Neural crest cell (in vitro differentiated cells): ENCODE data around the gene ATP2B3. TPM values are rescaled to one million over a fixed set of nuclear protein-coding genes. Genes with fewer than 3 reads are reported as not detected.

Source experiments
- DNase-seq: peaks from one replicate; pipeline ENCODE4 v3.0.0; 2021; ENCODE audit warnings: low read depth, mixed read lengths, low spot score
- H3K27ac Mint-ChIP-seq: one replicate; pipeline ENCODE4 v1.8.0; 2021; ENCODE audit warnings: mild to moderate bottlenecking, mixed read lengths; ENCODE audit not compliant: unreplicated experiment
- H3K27me3 Mint-ChIP-seq: 2 replicates; pipeline ENCODE4 v1.8.0; 2021; ENCODE audit warnings: low read depth, mild to moderate bottlenecking, mixed read lengths
- H3K36me3 Mint-ChIP-seq: 2 replicates; pipeline ENCODE4 v1.8.0; 2021; ENCODE audit warnings: low read depth, mild to moderate bottlenecking, mixed read lengths
- H3K4me1 Mint-ChIP-seq: 2 replicates; pipeline ENCODE4 v1.8.0; 2021; ENCODE audit warnings: mixed read lengths
- H3K4me3 Mint-ChIP-seq: one replicate; pipeline ENCODE4 v1.8.0; 2021; ENCODE audit warnings: mild to moderate bottlenecking, mixed read lengths
- H3K9me3 Mint-ChIP-seq: 2 replicates; pipeline ENCODE4 v1.8.0; 2021; ENCODE audit warnings: mixed read lengths
- CTCF ChIP-seq: fragments of 200-600 bp; sonication (generic); conservative IDR thresholded peaks from 2 replicates; pipeline ENCODE4 v1.5.0; 2021; ENCODE audit warnings: antibody characterized with exemption, mild to moderate bottlenecking
- total RNA-seq: library from RNA; stranded (reverse); gene quantifications from 2 replicates; pipeline ENCODE4 v1.2.1, GENCODE V29; 2021

Gene ATP2B3
- total RNA-seq, 1 donor from 2014 or later, result 0.05 TPM

GRCh38 chrX:153539979-153540358 is 22.5 kb downstream of the ATP2B3 start:
- no peaks in the 10 kb centered on the region for H3K4me1 Mint-ChIP-seq
- DNase-seq, result no peak
- no peaks in the 10 kb centered on the region for H3K27me3 Mint-ChIP-seq
- H3K4me3 Mint-ChIP-seq, result no peak overlapping the region
- no peaks in the 10 kb centered on the region for H3K36me3 Mint-ChIP-seq
- H3K27ac Mint-ChIP-seq, result no peak overlapping the region
- H3K9me3 Mint-ChIP-seq, result no peaks in the 10 kb centered on the region
- no peak for TF ChIP-seq CTCF

- Mint-ChIP-seq H3K27me3 (no peaks in the 10 kb centered on the region), H3K9me3 (no peaks in the 10 kb centered on the region), H3K27ac (no peak overlapping the region), H3K4me3 (no peak overlapping the region), H3K4me1 (no peaks in the 10 kb centered on the region), H3K36me3 (no peaks in the 10 kb centered on the region)
- no peak for TF ChIP-seq CTCF
- DNase-seq, result no peak
These were observed 27.3 kb downstream of the ATP2B3 start for GRCh38 chrX:153544727-153545126.

- TF ChIP-seq CTCF, result no peak
- Mint-ChIP-seq H3K27me3 (peaks cover 2% of the 10 kb centered on the region), H3K4me3 (no peak overlapping the region), H3K9me3 (no peaks in the 10 kb centered on the region), H3K36me3 (no peaks in the 10 kb centered on the region), H3K27ac (no peak overlapping the region), H3K4me1 (no peaks in the 10 kb centered on the region)
- no peak for DNase-seq
These were observed 28.9 kb downstream of the ATP2B3 start for GRCh38 chrX:153546386-153546785.

GRCh38 chrX:153547195-153547594 is 29.8 kb downstream of the ATP2B3 start:
- peaks cover 3% of the 10 kb centered on the region for H3K27me3 Mint-ChIP-seq
- H3K27ac Mint-ChIP-seq, result no peak overlapping the region
- H3K9me3 Mint-ChIP-seq, result no peaks in the 10 kb centered on the region
- DNase-seq, result no peak
- H3K36me3 Mint-ChIP-seq, result no peaks in the 10 kb centered on the region
- no peak overlapping the region for H3K4me3 Mint-ChIP-seq
- TF ChIP-seq CTCF, result no peak
- no peaks in the 10 kb centered on the region for H3K4me1 Mint-ChIP-seq

GRCh38 chrX:153549231-153549630 is 31.8 kb downstream of the ATP2B3 start:
- Mint-ChIP-seq H3K27ac (no peak overlapping the region), H3K9me3 (no peaks in the 10 kb centered on the region), H3K36me3 (no peaks in the 10 kb centered on the region), H3K4me1 (no peaks in the 10 kb centered on the region), H3K27me3 (peaks cover 3% of the 10 kb centered on the region), H3K4me3 (no peak overlapping the region)
- no peak for DNase-seq
- no peak for TF ChIP-seq CTCF

- no peak for DNase-seq
- Mint-ChIP-seq H3K4me1 (no peaks in the 10 kb centered on the region), H3K27ac (no peak overlapping the region), H3K27me3 (peaks cover 3% of the 10 kb centered on the region), H3K36me3 (no peaks in the 10 kb centered on the region), H3K4me3 (no peak overlapping the region), H3K9me3 (no peaks in the 10 kb centered on the region)
- no peak for TF ChIP-seq CTCF
These were observed 32.4 kb downstream of the ATP2B3 start for GRCh38 chrX:153549807-153550206.
